Activated gamma-delta T cell treated with Interleukin-2 at 50 U/mL for 16 hours (primary cell): ENCODE results near the gene GPX5.
"Not testable (repeated sequence)": the region's sequence is repeated elsewhere in the genome, so short reads cannot be mapped to it uniquely, and the experiment has no call there.

Experiments used
- DNase-seq: peaks from one replicate; pipeline ENCODE4 v3.0.0-alpha.2; 2020

Gene GPX5

GRCh38 chr6:28525496-28526039 lies at the start of gene GPX5:
TSS of gene GPX5 (plus strand) at chr6:28525881. CDS start at chr6:28526014, 133 bp downstream.
- DNase-seq = no peak

GRCh38 chr6:28478518-28478917 lies 47.2 kb upstream of the GPX5 start:
- no peak for DNase-seq

GRCh38 chr6:28480253-28480932 lies 45.3 kb upstream of the GPX5 start:
- DNase-seq = no peak

- DNase-seq = no peak
These were observed 40.2 kb upstream of the GPX5 start for GRCh38 chr6:28485482-28485881.

- no peak for DNase-seq
These were observed 39.1 kb upstream of the GPX5 start for GRCh38 chr6:28486533-28486932.

- no peak for DNase-seq
These were observed 38.5 kb upstream of the GPX5 start for GRCh38 chr6:28486988-28487742.

GRCh38 chr6:28488916-28489365 lies 36.7 kb upstream of the GPX5 start:
- DNase-seq = no peak

GRCh38 chr6:28489366-28490204 lies 36.1 kb upstream of the GPX5 start:
- DNase-seq = no peak

GRCh38 chr6:28490205-28490890 lies 35.3 kb upstream of the GPX5 start:
- no peak for DNase-seq

GRCh38 chr6:28491984-28492317 lies 33.7 kb upstream of the GPX5 start:
- DNase-seq = no peak

GRCh38 chr6:28496099-28496779 lies 29.4 kb upstream of the GPX5 start:
- no peak for DNase-seq

- no peak for DNase-seq
These were observed 28.4 kb upstream of the GPX5 start for GRCh38 chr6:28497306-28497705.

GRCh38 chr6:28497893-28498292 lies 27.8 kb upstream of the GPX5 start:
- no peak for DNase-seq

GRCh38 chr6:28501259-28501658 lies 24.4 kb upstream of the GPX5 start:
- DNase-seq = no peak

- DNase-seq = not testable (repeated sequence)
These were observed 23.5 kb upstream of the GPX5 start for GRCh38 chr6:28502136-28502535.

GRCh38 chr6:28502709-28503305 lies 22.9 kb upstream of the GPX5 start:
- not testable (repeated sequence) for DNase-seq

GRCh38 chr6:28505733-28506132 lies 19.9 kb upstream of the GPX5 start:
- DNase-seq = no peak

- DNase-seq = no peak
These were observed 18.7 kb upstream of the GPX5 start for GRCh38 chr6:28506807-28507475.

- no peak for DNase-seq
These were observed 13.9 kb upstream of the GPX5 start for GRCh38 chr6:28511628-28512300.

- not testable (repeated sequence) for DNase-seq
These were observed 13.3 kb upstream of the GPX5 start for GRCh38 chr6:28512387-28512786.
